Measurements from ENCODE around the gene PRODH2. TPM values are rescaled to one million over a fixed set of nuclear protein-coding genes. Genes with fewer than 3 reads are reported as not detected.

The PRODH2 gene
- total and polyA plus RNA-seq, 2 donors (not counting 3 experiments of a cell fraction or from before 2014, with no cell fraction given) = not detected

DNA sequence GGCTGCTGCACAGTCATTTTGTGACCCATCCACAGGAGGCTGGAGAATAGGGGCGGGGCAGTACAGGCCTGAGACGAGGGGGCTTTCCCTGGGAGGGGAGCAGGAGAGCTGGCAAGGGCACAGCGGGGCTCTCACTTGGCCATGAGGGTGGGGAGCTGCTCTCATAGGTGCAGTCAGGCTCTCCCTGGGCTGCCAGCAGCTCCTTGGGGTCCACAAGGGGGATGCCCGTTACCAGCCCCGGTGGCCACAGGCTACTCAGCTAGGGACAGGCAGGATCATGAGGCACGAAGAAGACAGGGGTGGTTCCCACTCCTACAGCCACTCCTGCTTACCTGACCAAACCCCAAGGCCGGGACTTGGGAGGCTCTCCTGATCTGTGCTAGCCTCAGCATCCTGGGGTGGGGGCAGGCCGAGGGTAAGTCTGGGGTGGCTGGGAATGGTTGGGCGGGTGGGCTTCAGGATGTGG lies 20.8 kb downstream of the PRODH2 start:
- dilution Hi-C loops (cut with MboI; ENCODE audit: extremely low pct_ligation_motif_present, low sequenced_read_pairs) (no loop called here), intact Hi-C loops (cut with micrococcal nuclease) (no loop called here)
- Histone ChIP-seq H3K27ac (ENCODE audit: insufficient read depth, low read depth, low read length) (no peak overlapping the region), H2AFZ (ENCODE audit: low read depth, low read length) (no peak overlapping the region), H3K36me3 (ENCODE audit: control insufficient read depth in 2 of 2, extremely low read depth in 1 of 2, insufficient read depth in 2 of 2, low read length in 2 of 2) (no peaks in the 10 kb centered on the region), H3K9ac (replicated peaks; ENCODE audit: extremely low read depth, insufficient read depth, low read length) (no peak overlapping the region), H3K4me1 (ENCODE audit: control insufficient read depth, extremely low read depth, insufficient read depth, low read length) (no peaks in the 10 kb centered on the region), H3K4me3 (replicated peaks in 1 of 3; ENCODE audit: insufficient read depth in 1 of 3, low read depth in 1 of 3, low read length in 3 of 3) (no peak overlapping the region), H4K20me1 (replicated peaks; ENCODE audit: control insufficient read depth, extremely low read depth, insufficient read depth, low read length) (no peaks in the 10 kb centered on the region), H3K9me1 (replicated peaks; ENCODE audit: control insufficient read depth, extremely low read depth, insufficient read depth, low read length) (no peaks in the 10 kb centered on the region), H3K9me3 (replicated peaks; ENCODE audit: control insufficient read depth, insufficient read depth, low read length) (no peaks in the 10 kb centered on the region), H3K27me3 (ENCODE audit: control insufficient read depth in 2 of 2, insufficient read depth in 2 of 2, low read length in 2 of 2) (peaks cover 9 to 15% of the 10 kb centered on the region in 2 experiments), H3K4me2 (ENCODE audit: insufficient read depth, low read length) (no peak overlapping the region), H3K79me2 (ENCODE audit: control insufficient read depth, insufficient read depth, low read length) (no peaks in the 10 kb centered on the region)
- no peak for FAIRE-seq
- ChIA-PET CTCF (interaction anchor here (0.6 kb wide), 1 partner anchor 339 kb away, joined by 4 read pairs; no protein-coding TSS in a partner anchor), POLR2A (no interaction called here)
- no TSS peak for BruUV-seq (replicated peaks)
- DNase-seq (ENCODE audit: low read depth, low spot score) = no peak
- TF ChIP-seq, protein P1, sequence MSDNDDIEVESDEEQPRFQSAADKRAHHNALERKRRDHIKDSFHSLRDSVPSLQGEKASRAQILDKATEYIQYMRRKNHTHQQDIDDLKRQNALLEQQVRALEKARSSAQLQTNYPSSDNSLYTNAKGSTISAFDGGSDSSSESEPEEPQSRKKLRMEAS (IDR thresholded peaks at IDR 0.05; ENCODE audit: insufficient read depth, insufficient read length) = no peak
- no peak for TF ChIP-seq JUN (IDR thresholded peaks at IDR 0.05; ENCODE audit: borderline replicate concordance, insufficient read depth, insufficient read length, low read depth)
- TF ChIP-seq EZH2 (IDR thresholded peaks at IDR 0.05; ENCODE audit: borderline replicate concordance, low read depth, low read length, severe bottlenecking) = no peak

DNA sequence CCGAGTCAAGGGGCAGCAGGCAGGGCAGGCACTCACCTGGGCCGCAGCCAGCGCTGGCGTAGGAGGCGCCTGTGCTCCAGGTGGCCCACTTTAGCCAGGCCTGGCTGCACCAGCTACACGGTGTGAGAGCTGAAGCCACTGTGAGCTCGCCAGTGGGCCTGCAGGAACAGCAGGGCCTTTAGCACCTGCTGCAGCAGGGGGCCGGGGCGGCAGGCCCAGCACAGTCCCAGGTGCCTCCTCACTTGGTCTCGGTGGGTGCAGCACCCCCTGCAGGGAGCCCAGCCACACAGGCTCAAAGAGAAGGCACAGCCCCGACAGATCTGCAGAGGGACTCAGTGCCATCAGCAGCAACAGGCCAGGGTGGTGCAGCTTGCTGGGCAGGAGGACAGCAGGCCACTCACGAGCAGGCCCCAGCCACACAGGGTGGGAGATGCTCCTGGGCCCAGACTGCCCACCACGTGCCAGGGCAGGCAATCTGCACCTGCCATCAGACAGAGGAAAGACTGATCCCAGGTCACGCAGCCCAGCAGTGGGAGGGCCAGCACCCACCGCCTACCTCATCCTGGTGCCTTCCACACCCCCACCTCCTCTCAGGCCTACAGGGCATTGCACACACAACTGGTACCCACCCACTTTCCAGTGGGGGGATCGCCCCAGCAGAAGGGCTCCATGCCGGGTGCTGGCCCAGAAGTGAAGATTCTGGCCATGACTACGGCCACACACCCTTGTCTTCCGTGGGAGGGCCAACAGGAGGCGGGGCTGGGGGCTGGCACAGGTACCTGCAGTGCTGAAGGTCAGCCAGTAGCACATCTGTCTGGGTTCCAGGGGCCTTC lies 21.4 kb downstream of the PRODH2 start:
- Histone ChIP-seq H3K27me3 (ENCODE audit: control insufficient read depth in 2 of 2, insufficient read depth in 2 of 2, low read length in 2 of 2) (peaks cover 4 to 9% of the 10 kb centered on the region in 2 experiments), H3K9ac (replicated peaks; ENCODE audit: extremely low read depth, insufficient read depth, low read length) (no peak overlapping the region), H3K36me3 (ENCODE audit: control insufficient read depth in 2 of 2, extremely low read depth in 1 of 2, insufficient read depth in 2 of 2, low read length in 2 of 2) (no peaks in the 10 kb centered on the region), H3K27ac (ENCODE audit: insufficient read depth, low read depth, low read length) (no peak overlapping the region), H3K9me3 (replicated peaks; ENCODE audit: control insufficient read depth, insufficient read depth, low read length) (no peaks in the 10 kb centered on the region), H3K4me2 (ENCODE audit: insufficient read depth, low read length) (no peak overlapping the region), H3K4me3 (replicated peaks in 1 of 3; ENCODE audit: insufficient read depth in 1 of 3, low read depth in 1 of 3, low read length in 3 of 3) (no peak overlapping the region), H3K9me1 (replicated peaks; ENCODE audit: control insufficient read depth, extremely low read depth, insufficient read depth, low read length) (no peaks in the 10 kb centered on the region), H2AFZ (ENCODE audit: low read depth, low read length) (no peak overlapping the region), H3K4me1 (ENCODE audit: control insufficient read depth, extremely low read depth, insufficient read depth, low read length) (no peaks in the 10 kb centered on the region), H3K79me2 (ENCODE audit: control insufficient read depth, insufficient read depth, low read length) (no peaks in the 10 kb centered on the region), H4K20me1 (replicated peaks; ENCODE audit: control insufficient read depth, extremely low read depth, insufficient read depth, low read length) (no peaks in the 10 kb centered on the region)
- no TSS peak for BruUV-seq (replicated peaks)
- dilution Hi-C loops (cut with MboI; ENCODE audit: extremely low pct_ligation_motif_present, low sequenced_read_pairs) (no loop called here), intact Hi-C loops (cut with micrococcal nuclease) (no loop called here)
- DNase-seq (ENCODE audit: low read depth, low spot score) (no peak), FAIRE-seq (no peak)
- ChIA-PET POLR2A (no interaction called here), CTCF (interaction anchor here (0.5 kb wide), 1 partner anchor 47 kb away, joined by 3 read pairs; no protein-coding TSS in a partner anchor)
- TF ChIP-seq EZH2 (IDR thresholded peaks at IDR 0.05; ENCODE audit: borderline replicate concordance, low read depth, low read length, severe bottlenecking) (no peak), FOS (IDR thresholded peaks at IDR 0.05; ENCODE audit: borderline replicate concordance, insufficient read depth, low read length) (no peak), POLR2A (IDR thresholded peaks at IDR 0.05; ENCODE audit: low read depth, low read length) (no peak), MYC (IDR thresholded peaks at IDR 0.05; ENCODE audit: low read depth, low read length) (no peak), JUN (IDR thresholded peaks at IDR 0.05; ENCODE audit: borderline replicate concordance, insufficient read depth, insufficient read length, low read depth) (no peak), GATA2 (IDR thresholded peaks at IDR 0.05; ENCODE audit: insufficient read depth, insufficient read length, low read depth, low read length) (no peak), POLR2AphosphoS5 (IDR thresholded peaks at IDR 0.05; ENCODE audit: insufficient read depth, low read depth, low read length) (no peak)
- TF ChIP-seq, protein P2, sequence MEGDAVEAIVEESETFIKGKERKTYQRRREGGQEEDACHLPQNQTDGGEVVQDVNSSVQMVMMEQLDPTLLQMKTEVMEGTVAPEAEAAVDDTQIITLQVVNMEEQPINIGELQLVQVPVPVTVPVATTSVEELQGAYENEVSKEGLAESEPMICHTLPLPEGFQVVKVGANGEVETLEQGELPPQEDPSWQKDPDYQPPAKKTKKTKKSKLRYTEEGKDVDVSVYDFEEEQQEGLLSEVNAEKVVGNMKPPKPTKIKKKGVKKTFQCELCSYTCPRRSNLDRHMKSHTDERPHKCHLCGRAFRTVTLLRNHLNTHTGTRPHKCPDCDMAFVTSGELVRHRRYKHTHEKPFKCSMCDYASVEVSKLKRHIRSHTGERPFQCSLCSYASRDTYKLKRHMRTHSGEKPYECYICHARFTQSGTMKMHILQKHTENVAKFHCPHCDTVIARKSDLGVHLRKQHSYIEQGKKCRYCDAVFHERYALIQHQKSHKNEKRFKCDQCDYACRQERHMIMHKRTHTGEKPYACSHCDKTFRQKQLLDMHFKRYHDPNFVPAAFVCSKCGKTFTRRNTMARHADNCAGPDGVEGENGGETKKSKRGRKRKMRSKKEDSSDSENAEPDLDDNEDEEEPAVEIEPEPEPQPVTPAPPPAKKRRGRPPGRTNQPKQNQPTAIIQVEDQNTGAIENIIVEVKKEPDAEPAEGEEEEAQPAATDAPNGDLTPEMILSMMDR (IDR thresholded peaks at IDR 0.05; ENCODE audit: extremely low read depth in 1 of 2, insufficient read depth in 1 of 2, low read depth in 1 of 2, low read length in 2 of 2) = no peak
- TF ChIP-seq, protein P1 (IDR thresholded peaks at IDR 0.05; ENCODE audit: insufficient read depth, insufficient read length) = no peak

Measured in endothelial cell of umbilical vein (primary cell).